ENCODE measurements around the gene CDH15. TPM values are rescaled to one million over a fixed set of nuclear protein-coding genes. Genes with fewer than 3 reads are reported as not detected.

Gene CDH15
- polyA plus RNA-seq, 1 donor from 2014 or later: not detected

DNA sequence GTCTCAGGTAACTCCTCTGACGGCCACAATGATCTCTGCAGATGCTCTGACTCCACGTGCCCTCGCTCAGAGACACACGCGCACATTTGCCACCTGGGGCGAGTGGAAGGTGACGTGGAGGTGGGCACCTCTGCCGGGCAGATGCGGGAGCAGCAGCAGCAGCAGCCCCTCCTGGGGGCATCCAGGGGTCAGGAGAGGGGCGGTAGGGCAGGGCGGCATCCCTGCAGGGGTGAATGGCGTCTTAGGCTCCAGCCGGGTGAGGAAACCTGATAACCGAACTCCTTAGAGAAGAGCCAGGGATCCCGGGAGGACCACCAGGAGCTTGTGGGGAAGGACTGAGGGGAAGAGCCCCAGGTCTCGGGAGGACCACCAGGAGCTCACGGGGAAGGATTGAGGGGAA lies 34.6 kb upstream of the CDH15 start:
- Histone ChIP-seq H3K9me2 (ENCODE audit: insufficient read depth, low read length) (no peaks in the 10 kb centered on the region), H3K9ac (ENCODE audit: low read length) (peak overlapping the region; percentile 59), H3K36me3 (ENCODE audit: insufficient read depth, low read length) (no peaks in the 10 kb centered on the region), H4K20me1 (ENCODE audit: insufficient read depth) (no peaks in the 10 kb centered on the region), H3K27ac (ENCODE audit: low read length) (peak overlapping the region; percentile 82), H3F3A (ENCODE audit: insufficient read depth, low read length, poor library complexity, severe bottlenecking) (no peaks in the 10 kb centered on the region), H3K4me3 (ENCODE audit: low read length) (peak overlapping the region; percentile 45), H3K79me2 (replicated peaks; ENCODE audit: insufficient read depth, low read length) (no peaks in the 10 kb centered on the region), H3K9me3 (ENCODE audit: low read length) (no peaks in the 10 kb centered on the region), H3K27me3 (ENCODE audit: insufficient read depth, low read depth, low read length) (no peaks in the 10 kb centered on the region), H3K4me2 (ENCODE audit: low read length) (no peak overlapping the region), H2AFZ (ENCODE audit: low read depth, low read length) (no peak overlapping the region)
- TF ChIP-seq EP300 (conservative IDR thresholded peaks at IDR 0.05; ENCODE audit: poor library complexity, severe bottlenecking): no peak
- no peak for TF ChIP-seq SMC3 (conservative IDR thresholded peaks at IDR 0.05; ENCODE audit: poor library complexity)
- no peak for TF ChIP-seq MXI1 (conservative IDR thresholded peaks at IDR 0.05; ENCODE audit: poor library complexity, severe bottlenecking)

DNA sequence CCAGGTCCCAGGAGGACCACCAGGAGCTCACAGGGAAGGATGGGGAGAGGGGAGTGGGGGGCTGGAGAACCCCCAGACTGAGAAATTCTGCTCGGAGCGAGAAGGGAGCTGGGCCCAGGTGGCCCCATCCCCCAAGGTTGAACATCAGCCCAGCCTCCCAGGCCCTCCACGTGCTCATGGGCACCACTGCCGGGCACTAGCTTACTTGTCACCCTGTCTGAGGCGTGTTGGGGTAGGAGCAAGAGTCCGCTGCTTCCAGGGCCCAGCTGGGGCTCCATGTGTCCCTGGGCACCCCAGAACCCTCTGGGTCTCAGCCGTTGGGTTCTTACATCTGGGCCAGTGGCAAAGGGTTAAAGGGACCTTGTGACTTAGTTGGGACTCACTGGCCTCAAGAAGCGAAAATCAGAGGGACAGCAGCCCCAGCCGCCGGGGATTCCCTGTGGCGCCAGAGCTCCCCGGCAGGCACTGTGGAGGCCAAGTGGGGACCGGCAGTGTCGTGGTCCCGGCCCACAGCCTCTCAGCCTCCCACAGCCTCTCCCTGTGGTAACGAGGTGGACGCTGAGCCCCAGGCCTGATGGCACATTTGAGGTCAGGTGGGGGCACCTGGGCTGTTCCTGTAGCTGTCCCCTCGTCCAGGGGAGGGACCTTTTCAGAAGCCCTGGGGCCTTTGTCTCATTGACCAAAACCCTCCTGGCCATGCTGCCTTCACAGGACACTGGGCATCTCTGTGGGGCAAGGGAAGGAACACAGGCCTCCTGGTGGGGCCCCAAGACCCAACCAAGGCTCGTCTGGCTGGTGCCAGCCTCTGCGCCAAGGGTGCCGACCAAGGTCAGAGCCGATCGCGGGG lies 33.7 kb upstream of the CDH15 start:
- H3K27ac ChIP-seq (ENCODE audit: low read length): no peak overlapping the region
- no peaks in the 10 kb centered on the region for H3F3A ChIP-seq (ENCODE audit: insufficient read depth, low read length, poor library complexity, severe bottlenecking)
- H3K27me3 ChIP-seq (ENCODE audit: insufficient read depth, low read depth, low read length): no peaks in the 10 kb centered on the region
- no peaks in the 10 kb centered on the region for H3K9me2 ChIP-seq (ENCODE audit: insufficient read depth, low read length)
- H3K79me2 ChIP-seq (replicated peaks; ENCODE audit: insufficient read depth, low read length): no peaks in the 10 kb centered on the region
- H4K20me1 ChIP-seq (ENCODE audit: insufficient read depth): no peaks in the 10 kb centered on the region
- no peak overlapping the region for H3K9ac ChIP-seq (ENCODE audit: low read length)
- no peak for TF ChIP-seq EZH2 (IDR thresholded peaks at IDR 0.05; ENCODE audit: borderline replicate concordance, insufficient read depth, low read length, poor library complexity, severe bottlenecking)
- TF ChIP-seq MXI1 (conservative IDR thresholded peaks at IDR 0.05; ENCODE audit: poor library complexity, severe bottlenecking): no peak
- no peak for TF ChIP-seq EP300 (conservative IDR thresholded peaks at IDR 0.05; ENCODE audit: poor library complexity, severe bottlenecking)
- no peak for TF ChIP-seq RAD21 (conservative IDR thresholded peaks at IDR 0.05)
- no peak for TF ChIP-seq SMC3 (conservative IDR thresholded peaks at IDR 0.05; ENCODE audit: poor library complexity)
- TF ChIP-seq, protein P1, sequence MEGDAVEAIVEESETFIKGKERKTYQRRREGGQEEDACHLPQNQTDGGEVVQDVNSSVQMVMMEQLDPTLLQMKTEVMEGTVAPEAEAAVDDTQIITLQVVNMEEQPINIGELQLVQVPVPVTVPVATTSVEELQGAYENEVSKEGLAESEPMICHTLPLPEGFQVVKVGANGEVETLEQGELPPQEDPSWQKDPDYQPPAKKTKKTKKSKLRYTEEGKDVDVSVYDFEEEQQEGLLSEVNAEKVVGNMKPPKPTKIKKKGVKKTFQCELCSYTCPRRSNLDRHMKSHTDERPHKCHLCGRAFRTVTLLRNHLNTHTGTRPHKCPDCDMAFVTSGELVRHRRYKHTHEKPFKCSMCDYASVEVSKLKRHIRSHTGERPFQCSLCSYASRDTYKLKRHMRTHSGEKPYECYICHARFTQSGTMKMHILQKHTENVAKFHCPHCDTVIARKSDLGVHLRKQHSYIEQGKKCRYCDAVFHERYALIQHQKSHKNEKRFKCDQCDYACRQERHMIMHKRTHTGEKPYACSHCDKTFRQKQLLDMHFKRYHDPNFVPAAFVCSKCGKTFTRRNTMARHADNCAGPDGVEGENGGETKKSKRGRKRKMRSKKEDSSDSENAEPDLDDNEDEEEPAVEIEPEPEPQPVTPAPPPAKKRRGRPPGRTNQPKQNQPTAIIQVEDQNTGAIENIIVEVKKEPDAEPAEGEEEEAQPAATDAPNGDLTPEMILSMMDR (IDR thresholded peaks at IDR 0.05; ENCODE audit: poor library complexity, severe bottlenecking): no peak
- TF ChIP-seq, protein P2, sequence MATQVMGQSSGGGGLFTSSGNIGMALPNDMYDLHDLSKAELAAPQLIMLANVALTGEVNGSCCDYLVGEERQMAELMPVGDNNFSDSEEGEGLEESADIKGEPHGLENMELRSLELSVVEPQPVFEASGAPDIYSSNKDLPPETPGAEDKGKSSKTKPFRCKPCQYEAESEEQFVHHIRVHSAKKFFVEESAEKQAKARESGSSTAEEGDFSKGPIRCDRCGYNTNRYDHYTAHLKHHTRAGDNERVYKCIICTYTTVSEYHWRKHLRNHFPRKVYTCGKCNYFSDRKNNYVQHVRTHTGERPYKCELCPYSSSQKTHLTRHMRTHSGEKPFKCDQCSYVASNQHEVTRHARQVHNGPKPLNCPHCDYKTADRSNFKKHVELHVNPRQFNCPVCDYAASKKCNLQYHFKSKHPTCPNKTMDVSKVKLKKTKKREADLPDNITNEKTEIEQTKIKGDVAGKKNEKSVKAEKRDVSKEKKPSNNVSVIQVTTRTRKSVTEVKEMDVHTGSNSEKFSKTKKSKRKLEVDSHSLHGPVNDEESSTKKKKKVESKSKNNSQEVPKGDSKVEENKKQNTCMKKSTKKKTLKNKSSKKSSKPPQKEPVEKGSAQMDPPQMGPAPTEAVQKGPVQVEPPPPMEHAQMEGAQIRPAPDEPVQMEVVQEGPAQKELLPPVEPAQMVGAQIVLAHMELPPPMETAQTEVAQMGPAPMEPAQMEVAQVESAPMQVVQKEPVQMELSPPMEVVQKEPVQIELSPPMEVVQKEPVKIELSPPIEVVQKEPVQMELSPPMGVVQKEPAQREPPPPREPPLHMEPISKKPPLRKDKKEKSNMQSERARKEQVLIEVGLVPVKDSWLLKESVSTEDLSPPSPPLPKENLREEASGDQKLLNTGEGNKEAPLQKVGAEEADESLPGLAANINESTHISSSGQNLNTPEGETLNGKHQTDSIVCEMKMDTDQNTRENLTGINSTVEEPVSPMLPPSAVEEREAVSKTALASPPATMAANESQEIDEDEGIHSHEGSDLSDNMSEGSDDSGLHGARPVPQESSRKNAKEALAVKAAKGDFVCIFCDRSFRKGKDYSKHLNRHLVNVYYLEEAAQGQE (IDR thresholded peaks at IDR 0.05; ENCODE audit: borderline replicate concordance): no peak
- TF ChIP-seq POLR2AphosphoS5 (IDR thresholded peaks at IDR 0.05): no peak
- TF ChIP-seq TAF1 (IDR thresholded peaks at IDR 0.05; ENCODE audit: low read depth): no peak
- no peaks in the 10 kb centered on the region for H3K36me3 ChIP-seq (ENCODE audit: insufficient read depth, low read length)
- no peaks in the 10 kb centered on the region for H3K9me3 ChIP-seq (ENCODE audit: low read length)
- H2AFZ ChIP-seq (ENCODE audit: low read depth, low read length): no peak overlapping the region
- no peak overlapping the region for H3K4me2 ChIP-seq (ENCODE audit: low read length)
- no peak overlapping the region for H3K4me3 ChIP-seq (ENCODE audit: low read length)

Data from neural cell (in vitro differentiated cells).